Stimulated activated CD8-positive, alpha-beta memory T cell treated with anti-CD3 and anti-CD28 coated beads, Interleukin-4, amount 100 ng/mL, for 1 hour (primary cell): ENCODE data around the gene CALR3.
"Not testable (repeated sequence)": the region's sequence is repeated elsewhere in the genome, so short reads cannot be mapped to it uniquely, and the experiment has no call there.

Experiments
- DNase-seq, 2 donors: peaks; one replicate each; pipeline ENCODE4 v3.0.0-alpha.2; 2020; ENCODE audit warnings: low read depth in 2 of 2, low spot score in 1 of 2

The CALR3 gene

DNA sequence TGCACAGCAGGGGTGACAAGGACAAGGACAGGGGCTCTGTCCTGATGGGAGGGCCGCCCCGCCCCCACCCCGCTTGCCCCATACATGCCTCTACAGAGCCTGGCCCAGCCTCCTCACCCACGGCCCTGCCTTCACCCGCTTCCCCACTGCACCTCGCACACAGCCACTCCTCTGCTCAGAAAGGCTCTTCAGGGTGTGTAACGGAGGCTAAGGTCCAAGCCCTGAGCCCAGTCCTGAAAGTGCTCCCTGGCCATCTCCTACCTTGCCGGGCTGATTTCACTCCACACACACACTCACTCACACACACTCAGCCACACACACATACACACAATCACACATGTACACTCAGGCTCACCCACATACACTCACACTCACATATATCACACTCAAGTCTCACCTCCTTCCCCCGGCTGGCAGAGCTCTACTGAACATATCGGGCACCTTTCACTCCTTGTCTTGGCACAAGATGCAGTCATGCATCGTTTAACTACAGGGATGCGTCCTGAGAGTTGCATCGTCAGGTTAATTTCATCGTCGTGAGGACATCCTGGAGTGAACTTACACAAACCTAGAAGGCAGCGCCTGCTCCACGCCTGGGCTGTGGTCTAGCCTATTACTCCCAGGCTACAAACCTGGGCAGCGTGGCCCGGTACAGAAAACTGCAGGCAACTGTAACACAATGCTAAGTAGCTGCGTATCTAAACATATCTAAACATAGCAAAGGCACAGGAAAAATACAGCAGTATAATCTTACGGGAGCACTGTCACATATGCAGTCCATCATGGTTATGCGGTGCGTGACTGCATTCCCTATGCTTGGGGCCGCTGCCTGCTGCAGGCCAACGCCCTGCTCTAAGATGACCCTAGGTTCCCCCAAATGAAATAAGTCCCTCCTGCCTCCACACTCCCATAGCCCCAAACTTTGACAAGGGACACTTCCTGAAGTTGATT is 37.3 kb downstream of the CALR3 start:
- no peak for DNase-seq

DNA sequence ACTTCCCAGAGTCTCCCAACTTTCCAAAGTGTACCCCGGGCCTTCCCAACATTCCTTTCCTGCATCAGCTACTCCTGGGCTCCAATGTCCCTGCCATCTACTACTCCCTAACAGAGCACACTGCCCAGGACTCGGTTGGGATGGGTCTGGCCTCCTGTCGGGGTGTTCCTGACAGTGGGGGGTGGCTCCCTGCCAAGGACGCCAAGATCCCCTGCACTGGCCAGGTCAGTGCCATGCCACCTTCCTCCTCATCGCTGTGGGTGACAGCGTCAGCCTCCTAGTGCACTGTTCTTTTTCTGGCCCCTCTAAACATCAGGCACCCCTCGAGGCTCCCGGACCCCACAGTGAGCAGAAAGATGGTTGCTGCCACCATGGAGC is 38.0 kb downstream of the CALR3 start:
- DNase-seq = no peak

DNA sequence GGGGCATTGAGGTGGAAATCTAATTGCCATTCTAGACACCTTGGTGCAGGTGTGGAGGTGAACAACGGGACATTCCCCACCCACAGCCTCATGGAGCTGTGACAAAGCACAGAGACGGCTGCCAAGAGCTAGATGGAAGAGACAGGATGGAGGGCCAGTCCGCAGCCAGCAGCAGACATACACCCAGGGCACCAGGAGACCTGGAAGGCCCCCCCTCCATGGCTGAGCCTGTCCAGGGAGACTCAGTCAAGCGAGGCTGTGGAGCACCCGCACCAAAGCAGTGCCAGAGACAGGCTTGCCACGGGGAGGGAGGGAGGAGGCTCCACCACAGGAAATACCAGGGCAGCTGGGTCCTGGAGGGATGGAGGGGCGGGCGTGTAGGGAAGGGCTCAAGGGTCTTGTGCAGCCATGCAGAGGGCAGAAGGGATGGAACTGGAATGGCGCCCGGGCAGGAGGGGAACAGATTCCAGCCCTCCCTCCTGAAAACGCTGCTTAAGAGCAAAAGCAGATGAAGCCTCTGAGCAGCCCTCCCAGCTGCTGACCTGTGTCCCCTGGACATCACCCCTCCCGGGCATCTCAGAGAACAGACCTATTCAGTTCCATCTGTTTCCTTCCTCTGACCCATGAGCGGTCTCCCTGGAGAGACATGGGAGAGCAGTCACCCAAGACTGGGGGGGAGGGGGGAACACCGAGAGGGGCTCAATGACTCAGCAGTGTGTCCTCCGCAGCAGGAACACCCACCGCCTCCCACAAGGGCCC is 38.6 kb downstream of the CALR3 start:
- DNase-seq = no peak

DNA sequence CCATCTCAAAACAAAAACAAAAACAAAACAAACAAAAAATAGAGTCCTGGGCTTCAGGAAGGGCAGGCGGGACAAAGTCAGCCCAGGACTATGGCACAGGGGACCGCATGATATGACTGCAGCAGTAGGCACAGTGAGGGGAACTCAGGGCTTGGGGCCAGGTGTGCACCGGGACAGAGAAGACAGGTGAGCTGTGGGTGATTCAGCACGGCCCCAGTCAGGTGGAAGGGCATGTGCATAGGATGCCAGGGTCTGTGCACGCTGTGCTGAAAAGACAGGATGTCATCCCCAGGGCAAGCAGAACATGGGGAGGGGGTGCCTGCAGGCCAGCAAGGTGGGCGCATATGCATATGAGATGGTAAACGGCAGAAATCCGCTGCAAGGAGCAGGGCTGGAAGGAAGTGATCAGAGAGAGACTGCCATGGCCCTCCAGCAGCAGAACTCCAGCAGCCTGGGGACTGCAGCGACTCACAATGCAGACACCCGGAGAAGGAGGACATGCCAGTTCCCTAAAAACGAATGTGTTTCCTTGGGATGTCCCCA is 39.2 kb downstream of the CALR3 start:
- no peak for DNase-seq

DNA sequence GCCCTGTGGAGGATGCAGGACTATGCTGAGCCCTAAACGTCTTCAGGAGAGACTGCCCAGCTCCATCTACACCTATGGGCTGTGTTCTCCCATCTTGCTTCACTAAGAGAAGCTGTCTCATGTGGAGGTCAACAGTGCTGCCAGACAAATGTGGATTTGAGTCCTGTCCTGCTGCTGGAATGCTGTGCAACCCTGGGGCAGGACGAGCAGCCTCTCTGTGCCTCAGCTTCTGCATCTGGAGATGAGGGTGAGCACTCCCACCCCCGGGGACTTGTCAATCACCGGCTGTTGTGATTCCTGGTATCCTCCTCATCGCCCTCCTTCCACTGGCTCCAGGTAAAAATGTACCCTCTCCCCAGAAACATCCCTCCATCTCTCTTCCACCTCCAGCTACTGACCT is 40.5 kb downstream of the CALR3 start:
- no peak for DNase-seq

DNA sequence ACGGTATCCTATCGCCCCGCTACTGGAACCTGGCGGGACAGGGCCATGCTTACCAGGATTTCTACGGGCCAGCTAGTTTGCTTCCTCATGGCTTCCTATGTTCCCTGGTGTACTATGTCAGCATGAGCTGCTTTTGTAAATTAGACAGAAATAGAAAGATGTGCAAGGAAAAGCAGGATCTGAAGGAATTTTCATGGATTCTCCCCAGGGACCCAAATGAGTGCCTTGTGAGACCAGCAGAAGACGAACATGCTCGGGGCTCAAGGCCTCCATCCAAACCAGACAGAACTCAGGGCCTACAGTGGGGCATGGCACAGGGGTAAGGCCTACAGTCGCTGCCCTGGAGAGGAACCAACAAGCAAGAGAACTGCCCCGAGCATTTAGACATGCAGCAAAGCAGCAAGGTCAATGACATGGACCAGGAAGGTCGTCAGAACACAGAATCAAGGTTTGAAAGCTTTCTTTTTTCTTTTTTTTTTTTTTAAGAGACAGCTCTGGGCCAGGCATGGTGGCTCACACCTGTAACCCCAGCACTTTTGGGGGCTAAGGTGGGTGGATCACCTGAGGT is 41.5 kb downstream of the CALR3 start:
- no peak for DNase-seq

DNA sequence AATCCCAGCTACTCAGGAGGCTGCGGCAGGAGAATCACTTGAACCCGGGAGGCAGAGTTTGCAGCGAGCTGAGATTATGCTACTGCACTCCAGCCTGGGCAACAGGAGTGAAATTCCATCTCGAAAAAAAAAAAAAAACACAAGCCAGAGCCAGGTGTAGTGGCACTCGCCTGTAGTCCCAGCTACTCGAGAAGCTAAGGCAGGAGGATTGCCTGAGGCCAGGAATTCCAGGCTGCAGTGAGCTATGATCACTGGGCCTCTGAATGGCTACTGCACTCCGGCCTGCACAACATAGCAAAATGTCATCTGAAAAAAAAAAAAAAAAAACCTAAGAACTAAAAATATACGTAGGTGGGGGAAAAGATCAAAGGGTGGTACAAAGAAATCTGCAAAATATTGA is 43.6 kb downstream of the CALR3 start:
- no peak for DNase-seq

DNA sequence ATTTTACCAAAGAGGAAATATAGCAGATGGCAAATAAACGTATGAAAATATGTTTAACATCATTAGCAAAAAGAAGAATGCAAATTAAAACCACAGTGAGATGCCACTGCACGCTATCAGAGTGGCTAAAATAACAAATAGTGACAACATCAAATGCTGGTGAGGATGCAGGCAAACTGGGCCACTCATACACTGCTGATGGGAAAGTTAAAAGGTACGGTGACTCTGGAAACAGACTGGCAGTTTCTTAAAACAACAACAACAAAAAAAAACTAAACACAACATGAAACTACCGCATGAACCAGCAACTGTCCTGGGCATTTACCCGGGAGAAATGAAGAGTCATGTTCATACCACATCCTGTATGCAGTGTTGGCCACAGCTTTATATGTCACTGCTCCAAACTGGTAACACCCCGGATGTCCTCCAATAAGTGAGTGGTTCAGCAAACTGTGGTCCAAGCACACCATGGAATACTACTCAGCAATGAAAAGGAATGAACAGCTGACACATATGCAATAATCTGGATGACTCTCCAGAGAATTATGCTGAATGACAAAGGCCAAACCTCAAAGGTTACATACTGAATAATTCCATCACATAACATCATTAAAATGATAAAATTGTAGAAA is 46.5 kb downstream of the CALR3 start:
- no peak for DNase-seq

DNA sequence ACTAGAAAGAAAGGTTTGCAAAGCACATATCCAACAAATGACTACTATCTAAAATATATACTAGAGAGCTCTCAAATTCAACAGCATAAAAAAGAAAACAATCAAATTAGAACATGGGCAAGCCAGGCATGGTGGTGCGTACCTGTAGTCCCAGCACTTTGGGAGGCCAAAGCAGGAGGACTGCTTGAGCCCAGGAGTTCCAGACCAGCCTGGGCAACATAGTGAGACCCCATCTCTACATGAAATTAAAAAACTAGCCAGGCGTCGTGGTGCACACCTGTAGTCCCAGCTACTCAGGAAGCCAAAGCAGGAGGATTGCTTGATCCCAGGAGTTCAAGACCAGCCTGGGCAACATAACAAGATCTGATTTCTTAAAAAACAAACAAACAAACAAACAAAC is 47.1 kb downstream of the CALR3 start:
- DNase-seq = not testable (repeated sequence)

DNA sequence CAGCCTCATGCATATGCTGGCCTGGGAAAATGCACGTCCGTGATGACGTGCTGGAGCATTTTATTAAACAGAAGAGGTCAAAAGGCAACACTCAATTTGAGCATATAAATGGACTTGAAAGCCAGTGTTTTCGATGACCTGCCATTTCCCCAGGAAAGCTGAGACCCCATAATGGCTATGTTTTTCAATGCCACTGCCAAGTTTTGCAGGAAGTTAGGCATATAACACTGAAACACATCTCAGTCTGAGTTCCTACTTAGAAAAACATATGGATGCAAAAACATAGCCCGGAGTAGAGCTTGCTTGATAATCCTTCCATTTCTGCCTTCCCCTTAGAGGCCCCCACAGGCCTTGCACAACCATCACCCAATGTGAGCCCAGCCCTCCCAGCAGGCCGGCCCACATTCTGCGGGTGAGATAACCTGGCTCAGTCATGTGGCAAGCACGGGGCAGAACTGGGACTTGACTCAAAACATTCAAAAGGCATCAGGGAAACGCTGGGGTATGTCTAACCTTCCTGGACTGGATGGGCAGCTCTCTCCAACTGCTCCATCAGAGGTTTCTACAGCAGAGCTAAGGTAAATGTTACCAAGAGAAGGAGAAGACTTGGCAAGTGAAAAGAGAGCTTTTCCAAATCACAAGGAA is 49.1 kb downstream of the CALR3 start:
- peak in 1 of 2 donors; percentile 28 for DNase-seq

DNA sequence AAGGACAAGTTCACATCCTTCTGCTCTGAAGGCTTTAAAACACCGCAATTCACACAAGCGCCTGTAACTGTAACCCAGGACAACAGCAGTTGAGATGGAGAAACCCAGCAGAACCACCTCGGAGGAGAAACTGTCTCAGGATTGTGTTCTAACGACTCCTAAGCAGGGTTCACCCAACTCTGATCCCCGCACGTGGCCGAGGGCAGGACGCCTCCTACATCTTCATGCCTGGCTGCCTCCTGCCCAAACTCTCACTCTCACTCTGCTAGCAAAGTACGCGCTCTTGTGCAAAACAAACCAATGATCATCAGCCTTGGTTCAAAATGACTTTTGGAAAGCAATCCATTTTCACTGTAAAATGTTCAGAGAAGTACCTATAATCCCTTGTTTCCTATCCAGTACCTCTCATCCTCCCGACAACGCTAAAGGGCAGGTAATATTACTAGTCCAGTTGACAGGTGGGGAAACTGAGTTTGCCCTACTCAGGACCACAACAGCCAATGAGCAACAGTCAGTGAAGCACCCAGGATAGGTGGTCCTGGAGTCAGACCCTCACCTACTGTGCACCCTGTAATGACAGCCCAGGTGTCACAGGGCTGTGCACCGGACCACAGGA is 49.8 kb downstream of the CALR3 start:
- no peak for DNase-seq

DNA sequence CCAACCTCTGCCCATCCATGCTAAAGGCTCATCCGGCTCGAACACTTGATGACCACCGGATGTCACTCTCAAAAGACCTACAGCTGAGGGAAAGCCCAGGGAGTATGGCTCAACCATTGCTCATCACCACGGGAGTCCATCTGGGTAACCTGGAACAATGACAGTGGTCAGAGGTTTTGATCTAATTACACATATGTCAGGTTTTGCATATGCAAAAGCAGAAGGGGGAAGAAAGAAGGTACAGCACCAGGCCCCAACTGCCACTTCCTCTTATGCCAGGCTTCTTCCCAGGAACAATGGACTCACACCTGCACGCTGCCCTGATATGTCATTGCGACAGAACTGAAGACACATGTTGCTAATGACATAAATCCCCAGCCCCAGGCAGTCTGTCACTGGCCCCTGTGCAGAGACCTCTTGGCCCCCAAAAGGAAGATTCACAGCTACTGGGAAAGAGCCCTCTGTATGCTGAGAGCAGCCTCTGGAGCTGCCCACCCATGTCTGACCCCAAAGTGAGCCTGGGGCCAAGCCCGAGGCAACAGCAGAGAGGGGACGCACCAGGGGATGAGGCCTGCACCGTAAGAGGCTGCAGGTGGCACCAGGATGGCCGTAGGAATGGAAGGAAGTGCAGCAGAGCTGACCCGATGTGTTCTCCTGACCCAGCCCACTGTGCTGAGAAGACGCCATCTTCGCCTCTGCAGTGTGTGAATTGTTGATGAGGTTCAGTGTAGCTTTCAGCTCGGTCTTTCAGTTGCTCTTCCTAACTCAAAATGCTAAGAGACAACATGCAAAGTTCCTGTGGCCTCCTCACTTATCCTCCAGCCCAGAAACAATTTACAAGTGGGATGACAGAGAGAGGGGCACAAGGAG is 50.5 kb downstream of the CALR3 start:
- DNase-seq = no peak

DNA sequence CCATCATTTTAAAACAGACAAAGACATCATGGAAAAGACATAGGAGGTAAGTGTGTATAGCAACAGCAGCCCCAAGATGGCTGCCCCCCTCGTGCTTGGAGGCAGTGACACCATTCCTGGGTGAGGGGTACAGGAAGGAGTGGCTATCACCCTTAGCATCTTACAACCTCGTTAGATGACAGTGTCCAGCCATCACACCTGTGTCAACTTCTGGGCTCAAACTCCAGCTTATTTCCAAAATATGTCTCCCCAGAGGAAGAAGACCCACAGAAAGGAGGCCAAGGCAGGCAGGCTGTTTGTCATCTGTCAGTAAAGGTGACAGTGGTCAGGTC is 51.7 kb downstream of the CALR3 start:
- no peak for DNase-seq

DNA sequence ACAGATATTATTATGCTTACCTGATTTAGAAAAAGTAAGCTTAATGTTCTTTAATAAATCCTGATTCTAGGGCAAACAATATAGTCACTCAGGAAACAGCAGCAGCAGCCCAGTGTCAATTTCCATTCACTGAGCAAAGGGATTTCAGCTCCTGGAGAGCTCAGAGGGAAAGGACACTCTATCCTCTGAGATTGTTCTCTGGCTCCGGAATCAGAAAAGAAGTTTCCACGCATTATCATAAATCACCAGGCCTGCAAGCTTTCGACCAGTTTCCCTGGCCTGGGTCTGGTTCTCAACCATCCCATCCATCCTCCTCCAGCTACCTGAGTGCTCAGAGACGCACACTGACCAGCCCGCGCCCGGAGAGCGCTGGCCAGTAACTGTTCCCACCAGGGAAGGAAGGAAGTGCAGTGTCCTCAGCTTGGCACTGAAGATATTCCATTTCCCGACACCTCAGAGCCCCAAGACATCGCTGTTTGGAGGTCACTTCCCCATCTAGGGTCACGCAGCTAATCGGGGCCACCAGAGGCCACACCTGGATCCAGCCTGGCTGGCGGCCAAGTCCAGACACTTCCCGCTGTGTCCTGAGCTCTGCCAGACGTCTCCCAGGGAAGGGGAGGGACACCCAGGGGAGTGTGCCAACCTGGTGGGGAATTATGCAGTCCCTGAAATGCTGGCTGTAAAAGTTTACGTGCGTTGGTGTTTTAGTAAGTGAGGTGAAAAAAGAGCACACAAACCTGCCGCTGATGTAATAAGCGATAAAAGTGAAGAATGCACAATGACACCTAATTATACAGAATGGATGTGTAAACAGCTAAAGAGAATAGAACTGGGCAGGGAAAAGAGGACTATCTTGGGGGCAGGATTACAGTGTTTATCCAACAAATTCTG is 53.3 kb downstream of the CALR3 start:
- DNase-seq = no peak

DNA sequence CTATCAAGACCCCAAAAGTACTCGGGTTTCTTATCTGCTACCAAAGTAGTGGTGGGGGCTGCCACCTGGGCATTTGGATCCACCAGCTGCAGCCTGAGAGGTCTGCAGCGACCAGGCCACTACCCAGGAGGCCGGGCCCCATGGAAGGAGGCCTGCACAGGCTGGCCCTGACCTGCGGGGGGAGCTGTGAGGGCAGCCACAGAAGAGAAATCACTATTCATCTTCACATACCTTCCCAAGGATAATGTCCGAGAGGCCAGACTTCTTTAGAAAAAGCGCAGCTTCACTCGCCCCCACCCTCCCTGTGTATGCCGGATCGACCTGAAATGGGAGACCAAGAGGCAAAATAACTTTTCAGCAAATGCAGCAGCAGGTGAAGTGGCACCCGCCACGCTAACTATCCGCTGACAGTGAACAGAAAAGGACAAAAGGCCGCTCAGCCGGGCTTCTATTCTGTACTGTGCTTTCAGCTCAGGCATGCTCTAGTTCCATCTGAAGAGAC is 54.3 kb downstream of the CALR3 start:
- DNase-seq = no peak

DNA sequence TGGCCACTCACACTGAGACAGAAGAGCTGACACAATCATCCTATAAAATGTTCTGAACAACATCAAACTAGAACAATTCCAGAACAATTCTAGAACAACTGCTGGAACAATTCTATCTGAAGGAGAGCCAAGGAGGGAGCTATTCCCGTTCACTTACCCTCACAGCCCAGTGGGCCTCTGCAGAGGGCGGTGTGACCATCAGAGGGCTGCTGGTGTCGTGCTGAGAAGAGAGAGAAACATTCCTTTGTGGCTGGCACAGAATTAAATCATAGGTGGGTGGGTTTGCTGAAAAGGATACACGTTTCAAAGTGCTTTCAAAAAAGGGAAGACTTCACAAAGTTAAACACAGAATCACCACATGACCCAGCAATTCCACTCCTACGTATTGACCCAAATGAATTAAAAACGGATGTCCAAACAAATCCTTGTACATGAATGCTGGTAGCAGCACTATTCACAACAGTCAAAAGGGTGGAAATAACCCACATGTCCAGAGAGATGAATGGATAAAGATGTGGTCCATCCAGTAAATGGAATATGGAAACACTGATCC is 59.1 kb downstream of the CALR3 start:
- DNase-seq = no peak

DNA sequence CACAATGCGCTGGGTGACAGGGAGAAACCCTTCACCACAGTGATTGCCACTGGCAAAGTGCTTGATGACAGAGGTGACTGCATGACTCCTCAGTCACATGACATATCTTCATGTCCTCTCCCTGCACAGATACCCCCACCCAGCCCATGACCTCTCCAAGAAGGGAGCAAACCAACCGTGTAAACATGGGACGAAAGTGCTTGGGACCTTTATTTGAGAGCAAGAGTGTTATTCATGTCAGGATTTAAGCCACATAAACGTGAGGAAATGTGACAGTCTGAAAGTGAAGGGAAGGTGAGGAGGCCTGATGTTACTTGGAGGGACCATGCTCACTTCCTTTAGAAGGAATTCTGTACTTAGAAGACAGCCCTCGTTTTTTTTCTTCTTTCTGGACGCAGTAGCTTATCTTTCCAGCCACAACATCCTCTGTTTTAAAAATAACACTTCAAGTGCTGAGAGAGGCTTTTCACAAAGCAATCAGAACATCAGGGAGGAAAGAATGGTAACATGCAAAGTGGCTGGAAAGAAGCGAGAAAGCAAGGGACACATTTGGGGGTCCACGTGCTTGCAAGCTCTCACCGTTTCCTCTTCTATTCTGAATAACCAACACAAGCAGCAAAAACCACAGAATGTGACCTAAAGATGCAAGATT is 59.8 kb downstream of the CALR3 start:
- no peak for DNase-seq
